ENCODE measurements around the gene WDR46.

Gene WDR46

DNA sequence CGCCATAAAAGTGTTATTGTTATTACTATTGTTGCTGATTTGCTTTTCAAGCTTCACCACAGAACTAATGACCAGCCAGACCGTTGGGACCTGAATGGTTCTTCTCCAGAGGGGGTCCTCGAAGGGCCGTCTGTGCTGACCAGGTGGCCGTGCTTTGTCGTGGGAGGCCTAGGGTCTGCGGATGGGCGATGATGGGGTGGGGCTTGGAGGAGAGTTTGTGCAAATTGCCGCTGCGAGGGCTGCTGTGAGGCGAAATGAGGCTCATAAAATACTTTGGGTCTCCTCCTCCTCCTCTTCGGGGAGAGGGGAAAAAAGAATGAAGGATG lies 34.5 kb upstream of the WDR46 start (continued):
- TF ChIP-seq EGR2 (tag by site-specific recombination; IDR thresholded peaks at IDR 0.05; ENCODE audit: low read depth) (peak; percentile 8; the same call in 1 of the 2 replicates), ZSCAN30 (tag by site-specific recombination; IDR thresholded peaks at IDR 0.05) (no peak), ZNF843 (tag by site-specific recombination; IDR thresholded peaks at IDR 0.05) (no peak), ZNF626 (tag by site-specific recombination; IDR thresholded peaks at IDR 0.05) (no peak), ZNF26 (tag by site-specific recombination; IDR thresholded peaks at IDR 0.05) (no peak), ZNF792 (tag by site-specific recombination; IDR thresholded peaks at IDR 0.05) (no peak), FEZF1 (tag by site-specific recombination; IDR thresholded peaks at IDR 0.05) (peak; percentile 34; the same call in 1 of the 2 replicates), ZNF19 (tag by site-specific recombination; IDR thresholded peaks at IDR 0.05; ENCODE audit: low read depth) (no peak), ZNF10 (tag by site-specific recombination; IDR thresholded peaks at IDR 0.05) (no peak)

GRCh38 chr6:33321227-33321626 lies 32.2 kb upstream of the WDR46 start:
- TF ChIP-seq ZBTB6 (tag by site-specific recombination; IDR thresholded peaks at IDR 0.05) (peak; percentile 86), ZNF10 (tag by site-specific recombination; IDR thresholded peaks at IDR 0.05) (no peak)
- Histone ChIP-seq H3K27ac (ENCODE audit: extremely low read depth, low read depth, low read length) (peak overlapping the region; percentile 18; the same call in 1 of the 2 replicates), H3K4me3 (ENCODE audit: low read depth, low read length) (no peak overlapping the region), H3K9me3 (ENCODE audit: control insufficient read depth, insufficient read depth, low read depth, low read length) (no peaks in the 10 kb centered on the region), H3K36me3 (ENCODE audit: control insufficient read depth in 2 of 2, insufficient read depth in 1 of 2, low read length in 2 of 2) (peaks cover 14 to 34% of the 10 kb centered on the region in 2 experiments), H3K4me1 (ENCODE audit: control insufficient read depth, insufficient read depth, low read length) (peaks cover 20% of the 10 kb centered on the region)
- POLR2A ChIA-PET, result interaction anchor here (1.0 to 1.9 kb wide), 7 partner anchors 22 to 349 kb away, joined by 3 to 13 read pairs (median 4); partner anchors contain the start of genes B3GALT4, PFDN6, PHF1 and RGL2
- CTCF ChIA-PET, result interaction anchor here (0.7 to 1.9 kb wide), 3 partner anchors 16 to 43 kb away, joined by 3 to 10 read pairs (median 3); partner anchors contain the start of gene RGL2

DNA sequence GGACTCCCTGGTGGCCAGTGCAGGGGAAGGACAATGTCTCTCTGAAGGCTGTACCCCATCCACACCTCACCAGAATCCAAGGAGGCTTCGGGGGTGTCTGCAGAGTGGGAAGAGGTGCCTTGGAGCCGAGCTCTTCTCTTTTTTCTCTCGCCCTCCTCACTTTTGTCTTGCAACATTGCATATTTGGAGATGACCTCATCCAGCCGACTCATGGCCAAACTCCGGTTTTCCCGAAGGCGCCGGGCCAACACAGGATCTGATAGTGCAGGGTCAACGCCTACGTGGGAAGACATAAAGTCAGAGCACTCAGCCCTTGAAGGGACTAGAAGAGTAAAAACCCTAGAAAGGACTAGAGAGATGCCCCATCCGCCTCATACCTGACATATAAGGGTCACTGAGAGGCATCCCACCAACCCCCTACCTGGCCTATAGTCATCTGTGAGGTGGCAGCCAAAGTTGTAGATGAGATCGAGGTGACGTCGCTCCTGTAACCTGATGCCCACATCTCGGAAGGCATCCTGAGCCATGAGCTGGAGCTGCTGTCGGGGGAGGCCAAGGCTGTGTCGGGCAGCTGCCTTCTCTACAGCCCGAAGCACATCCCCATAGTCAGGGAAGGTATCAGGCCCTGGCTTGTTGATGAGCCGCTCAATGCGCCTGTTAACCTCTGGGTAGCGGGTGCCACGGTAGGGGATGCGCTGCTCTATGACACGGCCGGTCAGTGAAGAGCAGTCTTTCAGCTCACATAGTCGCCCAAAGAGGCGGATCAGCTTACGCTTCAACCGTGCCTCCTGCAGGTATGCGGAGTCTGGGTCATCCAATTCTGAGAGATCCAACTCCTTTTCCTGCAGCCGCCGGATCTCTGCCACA lies 31.5 kb upstream of the WDR46 start:
- Histone ChIP-seq H3K9me3 (ENCODE audit: control insufficient read depth, insufficient read depth, low read depth, low read length) (no peaks in the 10 kb centered on the region), H3K4me3 (ENCODE audit: low read depth, low read length) (no peak overlapping the region; the same call in 1 of the 2 replicates), H3K36me3 (ENCODE audit: control insufficient read depth in 2 of 2, insufficient read depth in 1 of 2, low read length in 2 of 2) (peaks cover 14 to 41% of the 10 kb centered on the region in 2 experiments), H3K4me1 (ENCODE audit: control insufficient read depth, insufficient read depth, low read length) (peaks cover 20% of the 10 kb centered on the region), H3K27ac (ENCODE audit: extremely low read depth, low read depth, low read length) (0 out of 2 replicates have a peak overlapping the region, but pooled peaks have one; percentile 18)
- CTCF ChIA-PET, result interaction anchor here (0.6 to 2.9 kb wide), 5 partner anchors 17 to 198 kb away, joined by 3 to 21 read pairs (median 4); partner anchors contain the start of gene RGL2
- POLR2A ChIA-PET, result interaction anchor here (1.0 to 1.9 kb wide), 7 partner anchors 21 to 349 kb away, joined by 3 to 13 read pairs (median 4); partner anchors contain the start of genes B3GALT4, PFDN6, PHF1 and RGL2
- no peak for TF ChIP-seq ZSCAN30 (tag by site-specific recombination; IDR thresholded peaks at IDR 0.05)
- no peak for TF ChIP-seq ZFP41 (tag by site-specific recombination; IDR thresholded peaks at IDR 0.05; ENCODE audit: borderline replicate concordance)
- TF ChIP-seq TRIM28 (IDR thresholded peaks at IDR 0.05; ENCODE audit: borderline replicate concordance, low read length), result no peak
- peak; percentile 33; the same call in 1 of the 2 replicates for TF ChIP-seq ZBTB10 (tag by site-specific recombination; IDR thresholded peaks at IDR 0.05)
- TF ChIP-seq ZBTB21 (tag by site-specific recombination; IDR thresholded peaks at IDR 0.05), result peak; percentile 92
- TF ChIP-seq ZNF544 (tag by site-specific recombination; IDR thresholded peaks at IDR 0.05), result no peak
- TF ChIP-seq ZNF660 (tag by site-specific recombination; IDR thresholded peaks at IDR 0.05), result peak; percentile 59
- TF ChIP-seq ZFP3 (tag by site-specific recombination; IDR thresholded peaks at IDR 0.05; ENCODE audit: low read depth), result no peak
- no peak for TF ChIP-seq MEIS1 (CRISPR knock-in tag; IDR thresholded peaks at IDR 0.05; ENCODE audit: borderline replicate concordance)
- TF ChIP-seq PRDM2 (tag by site-specific recombination; IDR thresholded peaks at IDR 0.05; ENCODE audit: borderline replicate concordance), result no peak; the same call in 1 of the 2 replicates
- TF ChIP-seq ZNF114 (tag by site-specific recombination; IDR thresholded peaks at IDR 0.05), result no peak

All from HEK293 (cell line).